CD4-positive, alpha-beta T cell treated with Interleukin-6 for 4 hours (primary cell): ENCODE measurements around the gene PGLYRP3.
A peak's percentile ranks its signal among the peaks of the same experiment; 100 is the strongest.

Source experiments
- DNase-seq: peaks from one replicate; pipeline ENCODE4 v3.0.0-alpha.2; 2020; ENCODE audit warnings: mixed read lengths

The PGLYRP3 gene

GRCh38 chr1:153312570-153313186 is at the start of gene PGLYRP3:
PGLYRP3 (minus strand) TSS chr1:153312952; CDS start chr1:153310665, 2,287 bp downstream.
- DNase-seq = no peak

- no peak for DNase-seq
These were observed 49.5 kb upstream of the PGLYRP3 start for GRCh38 chr1:153362187-153362775.

- no peak for DNase-seq
These were observed 48.8 kb upstream of the PGLYRP3 start for GRCh38 chr1:153361480-153362109.

GRCh38 chr1:153360592-153361479 is 48.1 kb upstream of the PGLYRP3 start:
- no peak for DNase-seq

- DNase-seq = no peak
These were observed 47.4 kb upstream of the PGLYRP3 start for GRCh38 chr1:153360190-153360589.

- no peak for DNase-seq
These were observed 46.5 kb upstream of the PGLYRP3 start for GRCh38 chr1:153359241-153359640.

GRCh38 chr1:153358691-153358975 is 45.9 kb upstream of the PGLYRP3 start:
- DNase-seq = no peak

- DNase-seq = no peak
These were observed 45.3 kb upstream of the PGLYRP3 start, which contains the start of gene S100A9 for GRCh38 chr1:153357853-153358690. S100A9 (plus strand) TSS chr1:153357854; CDS start chr1:153358284, 430 bp downstream.

GRCh38 chr1:153357076-153357852 is 44.5 kb upstream of the PGLYRP3 start:
- peak; percentile 29 for DNase-seq

- DNase-seq = no peak
These were observed 43.8 kb upstream of the PGLYRP3 start for GRCh38 chr1:153356392-153357075.

- DNase-seq = peak; percentile 43
These were observed 42.8 kb upstream of the PGLYRP3 start for GRCh38 chr1:153355445-153356071.

GRCh38 chr1:153354515-153355193 is 41.9 kb upstream of the PGLYRP3 start:
- DNase-seq = no peak

GRCh38 chr1:153353226-153353947 is 40.6 kb upstream of the PGLYRP3 start:
- DNase-seq = no peak

GRCh38 chr1:153352523-153352922 is 39.8 kb upstream of the PGLYRP3 start:
- peak; percentile 69 for DNase-seq

GRCh38 chr1:153350321-153350957 is 37.7 kb upstream of the PGLYRP3 start:
- no peak for DNase-seq

GRCh38 chr1:153349363-153350320 is 36.9 kb upstream of the PGLYRP3 start:
- DNase-seq = no peak
